SJSA1 (cell line): ENCODE data around the gene TTC17. TPM values are rescaled to one million over a fixed set of nuclear protein-coding genes. Genes with fewer than 3 reads are reported as not detected.

ENCODE experiments used
- DNase-seq, 2 experiments: peaks; one replicate each; pipeline ENCODE4 v3.0.0-alpha.2; 2015 to 2020; ENCODE audit warnings: low spot score in 2 of 2, low read depth in 1 of 2
- H3K27ac ChIP-seq: fragments of 250-450 bp; sonication (Bioruptor Pico); 2 replicates; pipeline ENCODE4 v1.5.1; 2020; ENCODE audit warnings: mild to moderate bottlenecking, moderate library complexity
- H3K27me3 ChIP-seq: fragments of 250-450 bp; sonication (Bioruptor Pico); replicated peaks from 2 replicates; pipeline ENCODE4 v1.5.1; 2020; ENCODE audit warnings: mild to moderate bottlenecking, moderate library complexity
- H3K36me3 ChIP-seq: fragments of 250-450 bp; sonication (Bioruptor Pico); 2 replicates; pipeline ENCODE4 v1.5.1; 2020; ENCODE audit warnings: mild to moderate bottlenecking
- H3K4me1 ChIP-seq: fragments of 250-450 bp; sonication (Bioruptor Pico); replicated peaks from 2 replicates; pipeline ENCODE4 v1.6.1; 2021; ENCODE audit warnings: mild to moderate bottlenecking
- H3K4me3 ChIP-seq: fragments of 250-450 bp; sonication (Bioruptor Pico); 2 replicates; pipeline ENCODE4 v1.5.1; 2020; ENCODE audit warnings: mild to moderate bottlenecking
- H3K9me3 ChIP-seq: fragments of 250-450 bp; sonication (Bioruptor Pico); replicated peaks from 2 replicates; pipeline ENCODE4 v1.5.1; 2020; ENCODE audit warnings: mild to moderate bottlenecking
- total RNA-seq: library from RNA; depleted of rRNA; stranded (reverse); fragments of >200 nt; shearing (Covaris generic); gene quantifications from 2 replicates; pipeline ENCODE4 v1.2.3, GENCODE V29; 2014; rRNA removed

Gene TTC17
- total RNA-seq, 1 experiment from 2014 or later: 98.5 TPM

DNA sequence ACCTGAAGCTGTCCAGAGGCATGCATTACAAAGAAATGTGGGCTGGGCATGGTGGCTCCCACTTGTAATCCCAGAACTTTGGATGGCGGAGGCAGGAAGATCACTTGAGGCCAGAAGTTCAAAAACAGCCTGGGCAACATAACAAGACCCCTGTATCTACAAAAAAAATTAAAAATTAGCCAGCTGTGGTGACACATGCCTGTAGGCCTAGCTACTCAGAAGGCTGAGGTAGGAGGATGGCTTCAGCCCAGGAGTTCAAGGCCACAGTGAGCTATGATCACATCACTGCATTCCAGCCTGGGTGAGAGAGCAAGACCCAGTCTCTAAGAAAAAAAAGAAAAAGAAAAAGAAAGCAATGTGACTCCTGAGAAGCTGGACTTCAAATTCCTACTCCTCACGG, 183.3 kb downstream of the TTC17 start:
- Histone ChIP-seq H3K27me3 (peaks cover 60% of the 10 kb centered on the region), H3K4me3 (no peak overlapping the region)
- DNase-seq: no peak

DNA sequence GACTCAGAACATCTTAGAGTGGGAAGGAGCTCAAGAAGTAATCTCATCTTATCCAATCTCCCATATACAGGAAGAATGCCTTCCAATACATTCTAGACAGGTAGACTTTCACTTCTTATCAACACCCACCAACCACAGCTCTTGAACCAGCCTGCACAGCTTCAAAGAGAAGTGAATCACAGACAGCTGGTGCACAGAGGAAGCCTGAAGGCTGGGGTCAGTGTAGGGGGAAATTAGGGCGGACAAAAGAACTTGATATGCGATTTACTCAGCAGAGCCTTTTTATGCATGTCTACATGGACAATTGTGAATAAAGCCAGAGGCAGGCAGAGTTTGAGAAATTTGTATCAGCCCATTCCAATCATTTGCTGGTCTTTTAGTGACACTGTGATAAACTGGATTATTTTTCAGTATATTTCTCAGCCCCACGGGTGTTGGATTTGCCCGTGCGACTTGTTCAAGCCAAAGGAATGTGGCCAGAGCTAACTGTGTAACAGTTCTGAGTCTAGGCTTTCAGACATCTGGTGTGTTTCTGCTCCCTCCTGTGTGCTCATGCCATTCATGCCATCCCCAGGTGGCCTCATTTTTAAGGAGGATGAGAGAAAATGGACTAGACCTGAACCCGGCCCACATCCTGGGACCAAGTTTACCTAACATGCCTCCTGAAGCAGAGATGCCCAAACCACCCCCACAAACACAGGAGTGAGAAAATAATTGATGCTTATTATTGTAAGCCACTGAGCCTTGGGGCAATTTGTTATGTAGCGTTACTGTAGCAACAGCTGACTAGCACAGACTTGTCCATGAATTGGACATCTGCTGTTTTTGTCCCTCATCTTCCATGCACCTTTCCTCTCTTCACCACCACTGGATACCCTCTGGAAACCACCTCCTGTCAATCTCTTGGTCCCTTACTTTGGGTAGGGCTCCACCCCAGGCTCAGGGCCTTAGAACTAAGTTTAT, 184.3 kb downstream of the TTC17 start:
- no peak for DNase-seq
- H3K27ac ChIP-seq: no peak overlapping the region
- H3K36me3 ChIP-seq: no peaks in the 10 kb centered on the region
- no peak overlapping the region for H3K4me3 ChIP-seq
- H3K27me3 ChIP-seq: peaks cover 66% of the 10 kb centered on the region
- H3K4me1 ChIP-seq: no peaks in the 10 kb centered on the region
- no peaks in the 10 kb centered on the region for H3K9me3 ChIP-seq

More for the DNA sequence above, 183.3 kb downstream of the TTC17 start:
- Histone ChIP-seq H3K27ac (no peak overlapping the region), H3K4me1 (no peaks in the 10 kb centered on the region), H3K36me3 (no peaks in the 10 kb centered on the region), H3K9me3 (no peaks in the 10 kb centered on the region)

Other genes with a start within 250 kb of the TTC17 start
- 175 and 202 TPM in 2 replicates for gene API5, start 46.9 kb upstream of the TTC17 start, total RNA-seq